Measurements from ENCODE around the gene AXL. TPM values are rescaled to one million over a fixed set of nuclear protein-coding genes. Genes with fewer than 3 reads are reported as not detected.

The AXL gene
- total and polyA plus RNA-seq, 2 of the 13 experiments (the other 11 are each of a cell fraction or from before 2014, with no cell fraction given), result 0.71 to 5.9 TPM

- TF ChIP-seq, protein P1, sequence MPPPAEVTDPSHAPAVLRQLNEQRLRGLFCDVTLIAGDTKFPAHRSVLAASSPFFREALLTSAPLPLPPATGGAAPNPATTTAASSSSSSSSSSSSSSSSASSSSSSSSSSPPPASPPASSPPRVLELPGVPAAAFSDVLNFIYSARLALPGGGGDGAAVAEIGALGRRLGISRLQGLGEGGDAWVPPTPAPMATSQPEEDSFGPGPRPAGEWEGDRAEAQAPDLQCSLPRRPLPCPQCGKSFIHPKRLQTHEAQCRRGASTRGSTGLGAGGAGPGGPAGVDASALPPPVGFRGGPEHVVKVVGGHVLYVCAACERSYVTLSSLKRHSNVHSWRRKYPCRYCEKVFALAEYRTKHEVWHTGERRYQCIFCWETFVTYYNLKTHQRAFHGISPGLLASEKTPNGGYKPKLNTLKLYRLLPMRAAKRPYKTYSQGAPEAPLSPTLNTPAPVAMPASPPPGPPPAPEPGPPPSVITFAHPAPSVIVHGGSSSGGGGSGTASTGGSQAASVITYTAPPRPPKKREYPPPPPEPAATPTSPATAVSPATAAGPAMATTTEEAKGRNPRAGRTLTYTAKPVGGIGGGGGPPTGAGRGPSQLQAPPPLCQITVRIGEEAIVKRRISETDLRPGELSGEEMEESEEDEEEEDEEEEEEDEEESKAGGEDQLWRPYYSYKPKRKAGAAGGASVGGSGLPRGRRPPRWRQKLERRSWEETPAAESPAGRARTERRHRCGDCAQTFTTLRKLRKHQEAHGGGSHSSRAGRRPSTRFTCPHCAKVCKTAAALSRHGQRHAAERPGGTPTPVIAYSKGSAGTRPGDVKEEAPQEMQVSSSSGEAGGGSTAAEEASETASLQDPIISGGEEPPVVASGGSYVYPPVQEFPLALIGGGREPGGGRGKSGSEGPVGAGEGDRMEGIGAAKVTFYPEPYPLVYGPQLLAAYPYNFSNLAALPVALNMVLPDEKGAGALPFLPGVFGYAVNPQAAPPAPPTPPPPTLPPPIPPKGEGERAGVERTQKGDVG (CRISPR knock-in tag; IDR thresholded peaks at IDR 0.05; ENCODE audit: borderline replicate concordance), result no peak
- no peak for TF ChIP-seq RFXANK (CRISPR knock-in tag; IDR thresholded peaks at IDR 0.05)
- peak; percentile 17 for TF ChIP-seq ZFX (CRISPR knock-in tag; IDR thresholded peaks at IDR 0.05; ENCODE audit: low read depth)
- TF ChIP-seq ARNT (IDR thresholded peaks at IDR 0.05), result no peak
- no peak for TF ChIP-seq GATAD1 (CRISPR knock-in tag; IDR thresholded peaks at IDR 0.05)
- no peak for TF ChIP-seq ELF4 (CRISPR knock-in tag; IDR thresholded peaks at IDR 0.05; ENCODE audit: borderline replicate concordance)
- TF ChIP-seq PITX1 (CRISPR knock-in tag; IDR thresholded peaks at IDR 0.05), result peak; percentile 11; the same call in 1 of the 2 replicates
- no peak for TF ChIP-seq ZNF124 (CRISPR knock-in tag; IDR thresholded peaks at IDR 0.05)
- TF ChIP-seq, protein P2, sequence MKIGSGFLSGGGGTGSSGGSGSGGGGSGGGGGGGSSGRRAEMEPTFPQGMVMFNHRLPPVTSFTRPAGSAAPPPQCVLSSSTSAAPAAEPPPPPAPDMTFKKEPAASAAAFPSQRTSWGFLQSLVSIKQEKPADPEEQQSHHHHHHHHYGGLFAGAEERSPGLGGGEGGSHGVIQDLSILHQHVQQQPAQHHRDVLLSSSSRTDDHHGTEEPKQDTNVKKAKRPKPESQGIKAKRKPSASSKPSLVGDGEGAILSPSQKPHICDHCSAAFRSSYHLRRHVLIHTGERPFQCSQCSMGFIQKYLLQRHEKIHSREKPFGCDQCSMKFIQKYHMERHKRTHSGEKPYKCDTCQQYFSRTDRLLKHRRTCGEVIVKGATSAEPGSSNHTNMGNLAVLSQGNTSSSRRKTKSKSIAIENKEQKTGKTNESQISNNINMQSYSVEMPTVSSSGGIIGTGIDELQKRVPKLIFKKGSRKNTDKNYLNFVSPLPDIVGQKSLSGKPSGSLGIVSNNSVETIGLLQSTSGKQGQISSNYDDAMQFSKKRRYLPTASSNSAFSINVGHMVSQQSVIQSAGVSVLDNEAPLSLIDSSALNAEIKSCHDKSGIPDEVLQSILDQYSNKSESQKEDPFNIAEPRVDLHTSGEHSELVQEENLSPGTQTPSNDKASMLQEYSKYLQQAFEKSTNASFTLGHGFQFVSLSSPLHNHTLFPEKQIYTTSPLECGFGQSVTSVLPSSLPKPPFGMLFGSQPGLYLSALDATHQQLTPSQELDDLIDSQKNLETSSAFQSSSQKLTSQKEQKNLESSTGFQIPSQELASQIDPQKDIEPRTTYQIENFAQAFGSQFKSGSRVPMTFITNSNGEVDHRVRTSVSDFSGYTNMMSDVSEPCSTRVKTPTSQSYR (CRISPR knock-in tag; IDR thresholded peaks at IDR 0.05; ENCODE audit: borderline replicate concordance), result peak; percentile 22; the same call in 1 of the 2 replicates
- no peak for TF ChIP-seq KDM1A (CRISPR knock-in tag; IDR thresholded peaks at IDR 0.05)
- TF ChIP-seq DNMT1 (CRISPR knock-in tag; IDR thresholded peaks at IDR 0.05), result 0 out of 2 replicates have a peak, but pooled peaks have one; percentile 67
- no peak for TF ChIP-seq DPF2 (CRISPR knock-in tag; IDR thresholded peaks at IDR 0.05; ENCODE audit: borderline replicate concordance, low read depth)
- no peak for TF ChIP-seq AGO1 (IDR thresholded peaks at IDR 0.05; ENCODE audit: low read depth, low read length, poor library complexity, severe bottlenecking)
- peak; percentile 85; the same call in 1 of the 2 replicates for TF ChIP-seq ZNF446 (CRISPR knock-in tag; IDR thresholded peaks at IDR 0.05)
- TF ChIP-seq HCFC1 (IDR thresholded peaks at IDR 0.05; ENCODE audit: low read depth, low read length), result no peak
- TF ChIP-seq BORCS8-MEF2B (CRISPR knock-in tag; IDR thresholded peaks at IDR 0.05), result no peak
- TF ChIP-seq E2F1 (CRISPR knock-in tag; IDR thresholded peaks at IDR 0.05), result no peak
- TF ChIP-seq MTF1 (CRISPR knock-in tag; IDR thresholded peaks at IDR 0.05), result peak; percentile 68; the same call in 1 of the 2 replicates
- TF ChIP-seq ZNF343 (CRISPR knock-in tag; IDR thresholded peaks at IDR 0.05), result no peak
- TF ChIP-seq ZMAT3 (CRISPR knock-in tag; conservative IDR thresholded peaks at IDR 0.05), result 0 out of 2 replicates have a peak, but pooled peaks have one; percentile 16
- TF ChIP-seq, protein P3, sequence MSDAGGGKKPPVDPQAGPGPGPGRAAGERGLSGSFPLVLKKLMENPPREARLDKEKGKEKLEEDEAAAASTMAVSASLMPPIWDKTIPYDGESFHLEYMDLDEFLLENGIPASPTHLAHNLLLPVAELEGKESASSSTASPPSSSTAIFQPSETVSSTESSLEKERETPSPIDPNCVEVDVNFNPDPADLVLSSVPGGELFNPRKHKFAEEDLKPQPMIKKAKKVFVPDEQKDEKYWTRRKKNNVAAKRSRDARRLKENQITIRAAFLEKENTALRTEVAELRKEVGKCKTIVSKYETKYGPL (CRISPR knock-in tag; IDR thresholded peaks at IDR 0.05), result 0 out of 2 replicates have a peak, but pooled peaks have one; percentile 58
- TF ChIP-seq ZNF703 (CRISPR knock-in tag; IDR thresholded peaks at IDR 0.05; ENCODE audit: borderline replicate concordance), result no peak; the same call in 1 of the 2 replicates
Observed at GRCh38 chr19:41264581-41265394, 45.8 kb downstream of the AXL start (continued).

Measured in HepG2 (cell line).